Measurements from ENCODE around the gene NCAM2.
A peak's percentile ranks its signal among the peaks of the same experiment; 100 is the strongest.

Gene NCAM2

GRCh38 chr21:21079646-21080045 lies 81.4 kb downstream of the NCAM2 start:
- no peak for TF ChIP-seq JUND (IDR thresholded peaks at IDR 0.05; ENCODE audit: low read depth)

GRCh38 chr21:21084179-21084578 lies 86.0 kb downstream of the NCAM2 start:
- no peak for TF ChIP-seq JUND (IDR thresholded peaks at IDR 0.05; ENCODE audit: low read depth)
- DNase-seq (ENCODE audit: low read depth in 1 of 2, low spot score in 1 of 2) = no peak
- in situ Hi-C loops (cut with HindIII; ENCODE audit: low pct_unique_long_range_greater_than_20kb, low sequenced_read_pairs) = no loop called here

More at GRCh38 chr21:21079646-21080045, 81.4 kb downstream of the NCAM2 start:
- in situ Hi-C loops (cut with HindIII; ENCODE audit: low pct_unique_long_range_greater_than_20kb, low sequenced_read_pairs) = no loop called here
- DNase-seq (ENCODE audit: low read depth in 1 of 2, low spot score in 1 of 2) = no peak

- in situ Hi-C loops (cut with HindIII; ENCODE audit: low pct_unique_long_range_greater_than_20kb, low sequenced_read_pairs) = no loop called here
- no peak for TF ChIP-seq JUND (IDR thresholded peaks at IDR 0.05; ENCODE audit: low read depth)
- no peak for DNase-seq (ENCODE audit: low read depth in 1 of 2, low spot score in 1 of 2)
These were observed 87.0 kb downstream of the NCAM2 start for GRCh38 chr21:21085206-21085605.

DNA sequence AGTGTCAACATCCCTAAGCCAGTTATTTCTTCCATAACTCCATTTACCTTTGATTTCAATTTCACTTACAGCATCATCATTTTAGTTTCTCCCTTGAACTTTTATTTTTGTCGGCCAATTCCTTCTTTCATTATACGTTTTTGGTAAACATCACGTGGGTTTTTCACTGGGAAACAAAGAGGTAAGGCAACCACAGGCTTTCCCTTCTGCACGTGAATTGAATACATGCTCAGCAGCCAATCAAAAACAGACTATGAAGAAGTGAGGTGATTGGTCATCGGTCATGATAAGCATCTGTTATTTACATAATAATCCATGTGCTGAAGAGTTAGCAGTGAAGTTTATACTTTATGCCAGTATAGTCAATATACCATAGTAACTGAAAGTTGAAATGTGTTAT lies 98.7 kb downstream of the NCAM2 start:
- in situ Hi-C loops (cut with HindIII; ENCODE audit: low pct_unique_long_range_greater_than_20kb, low sequenced_read_pairs) = no loop called here
- no peak; the same call in 1 of the 2 replicates for TF ChIP-seq JUND (IDR thresholded peaks at IDR 0.05; ENCODE audit: low read depth)
- peak in 1 of 2 experiments; percentile 80 for DNase-seq (ENCODE audit: low read depth in 1 of 2, low spot score in 1 of 2)

- DNase-seq (ENCODE audit: low read depth in 1 of 2, low spot score in 1 of 2) = no peak
- no peak for TF ChIP-seq JUND (IDR thresholded peaks at IDR 0.05; ENCODE audit: low read depth)
- in situ Hi-C loops (cut with HindIII; ENCODE audit: low pct_unique_long_range_greater_than_20kb, low sequenced_read_pairs) = no loop called here
These were observed 99.3 kb downstream of the NCAM2 start for GRCh38 chr21:21097466-21097865.

DNA sequence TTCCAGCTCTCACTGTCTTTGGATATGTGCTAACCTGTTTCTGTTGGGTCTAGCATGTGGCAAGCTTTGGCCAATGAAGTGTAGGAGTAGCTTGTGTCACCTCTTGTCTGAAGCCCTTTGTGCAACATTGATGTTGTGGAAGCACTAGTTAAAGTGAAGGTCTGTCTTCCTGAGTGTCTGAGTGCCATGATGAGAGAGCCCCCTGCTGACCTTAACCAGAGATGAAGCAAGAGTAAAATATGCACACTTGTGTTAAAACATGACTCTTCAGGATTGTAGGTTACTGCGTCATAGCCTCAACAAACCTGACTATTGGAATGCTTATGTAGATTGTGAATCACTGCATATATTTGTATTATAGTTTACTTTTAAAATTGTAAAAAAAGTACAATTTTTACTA lies 103.7 kb downstream of the NCAM2 start:
- TF ChIP-seq JUND (IDR thresholded peaks at IDR 0.05; ENCODE audit: low read depth) = no peak
- in situ Hi-C loops (cut with HindIII; ENCODE audit: low pct_unique_long_range_greater_than_20kb, low sequenced_read_pairs) = no loop called here
- peak in 1 of 2 experiments; percentile 87 for DNase-seq (ENCODE audit: low read depth in 1 of 2, low spot score in 1 of 2)

DNA sequence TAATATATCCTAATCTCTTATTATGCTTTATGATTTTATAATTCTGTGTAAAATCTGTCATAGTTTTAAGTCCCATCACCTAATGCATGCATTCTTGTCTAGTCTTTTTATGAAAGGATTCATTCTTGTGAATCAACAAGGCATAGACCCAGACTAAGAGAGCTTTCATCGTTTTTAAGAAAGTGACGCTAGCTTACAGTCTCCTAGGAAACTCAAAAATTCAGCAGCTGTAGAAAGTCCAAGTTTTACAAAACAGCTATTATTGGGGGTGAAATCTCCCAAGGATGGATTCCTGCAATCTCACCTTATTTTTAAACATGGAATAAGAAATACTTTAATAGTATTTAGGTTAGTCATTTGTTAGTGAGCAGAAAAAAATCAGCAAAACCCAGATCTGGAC lies 104.7 kb downstream of the NCAM2 start:
- no peak for TF ChIP-seq JUND (IDR thresholded peaks at IDR 0.05; ENCODE audit: low read depth)
- DNase-seq (ENCODE audit: low read depth in 1 of 2, low spot score in 1 of 2) = no peak
- in situ Hi-C loops (cut with HindIII; ENCODE audit: low pct_unique_long_range_greater_than_20kb, low sequenced_read_pairs) = no loop called here

GRCh38 chr21:21103692-21104091 lies 105.5 kb downstream of the NCAM2 start:
- no peak for TF ChIP-seq JUND (IDR thresholded peaks at IDR 0.05; ENCODE audit: low read depth)
- no peak for DNase-seq (ENCODE audit: low read depth in 1 of 2, low spot score in 1 of 2)
- in situ Hi-C loops (cut with HindIII; ENCODE audit: low pct_unique_long_range_greater_than_20kb, low sequenced_read_pairs) = no loop called here

GRCh38 chr21:21109736-21110135 lies 111.5 kb downstream of the NCAM2 start:
- no peak for TF ChIP-seq JUND (IDR thresholded peaks at IDR 0.05; ENCODE audit: low read depth)
- in situ Hi-C loops (cut with HindIII; ENCODE audit: low pct_unique_long_range_greater_than_20kb, low sequenced_read_pairs) = no loop called here
- no peak for DNase-seq (ENCODE audit: low read depth in 1 of 2, low spot score in 1 of 2)

- no peak for DNase-seq (ENCODE audit: low read depth in 1 of 2, low spot score in 1 of 2)
- in situ Hi-C loops (cut with HindIII; ENCODE audit: low pct_unique_long_range_greater_than_20kb, low sequenced_read_pairs) = no loop called here
- TF ChIP-seq JUND (IDR thresholded peaks at IDR 0.05; ENCODE audit: low read depth) = no peak
These were observed 113.2 kb downstream of the NCAM2 start for GRCh38 chr21:21111309-21111920.

- no peak for DNase-seq (ENCODE audit: low read depth in 1 of 2, low spot score in 1 of 2)
- no peak for TF ChIP-seq JUND (IDR thresholded peaks at IDR 0.05; ENCODE audit: low read depth)
- in situ Hi-C loops (cut with HindIII; ENCODE audit: low pct_unique_long_range_greater_than_20kb, low sequenced_read_pairs) = no loop called here
These were observed 116.3 kb downstream of the NCAM2 start for GRCh38 chr21:21114461-21114860.

DNA sequence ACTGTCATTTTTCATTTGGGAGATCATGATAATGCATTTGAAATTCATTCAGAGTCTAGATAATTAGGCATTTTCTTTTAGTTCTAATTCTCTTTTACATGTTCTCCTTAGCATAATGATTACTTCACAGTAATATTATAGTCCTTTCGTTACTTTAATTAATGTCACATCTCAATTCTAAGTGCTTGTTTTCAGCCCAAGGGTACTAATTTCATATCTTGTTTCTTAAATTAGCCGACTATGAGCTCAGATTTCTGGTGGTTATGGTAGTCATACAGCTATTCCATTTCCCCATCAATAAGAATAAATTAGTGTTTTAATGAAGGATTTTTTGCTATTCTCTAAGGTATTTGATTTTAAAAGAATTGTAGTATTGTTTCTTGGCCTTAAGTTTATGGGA lies 120.9 kb downstream of the NCAM2 start:
- no peak for DNase-seq (ENCODE audit: low read depth in 1 of 2, low spot score in 1 of 2)
- in situ Hi-C loops (cut with HindIII; ENCODE audit: low pct_unique_long_range_greater_than_20kb, low sequenced_read_pairs) = no loop called here
- TF ChIP-seq JUND (IDR thresholded peaks at IDR 0.05; ENCODE audit: low read depth) = no peak

GRCh38 chr21:21122680-21123079 lies 124.5 kb downstream of the NCAM2 start:
- in situ Hi-C loops (cut with HindIII; ENCODE audit: low pct_unique_long_range_greater_than_20kb, low sequenced_read_pairs) = no loop called here

DNA sequence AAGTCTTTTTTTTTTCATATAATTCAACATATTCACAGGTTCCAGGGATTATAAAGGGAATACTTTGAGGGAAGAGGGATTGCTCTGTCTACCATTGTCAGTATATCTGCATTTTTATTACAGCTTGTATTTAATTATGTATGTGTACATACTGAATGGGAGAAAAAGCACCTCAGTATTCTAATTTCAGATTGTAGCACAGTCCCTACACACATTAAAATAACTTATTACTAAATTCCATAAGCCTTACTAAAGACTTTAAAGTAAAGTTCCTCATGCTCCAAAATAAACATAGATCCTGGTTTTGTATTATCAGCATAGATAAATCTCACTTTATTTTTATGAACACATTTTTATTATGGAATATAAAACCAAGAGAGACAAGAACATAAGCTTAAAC lies 134.2 kb downstream of the NCAM2 start:
- DNase-seq (ENCODE audit: low read depth in 1 of 2, low spot score in 1 of 2) = no peak
- TF ChIP-seq JUND (IDR thresholded peaks at IDR 0.05; ENCODE audit: low read depth) = no peak
- in situ Hi-C loops (cut with HindIII; ENCODE audit: low pct_unique_long_range_greater_than_20kb, low sequenced_read_pairs) = no loop called here

More at GRCh38 chr21:21122680-21123079, 124.5 kb downstream of the NCAM2 start:
- TF ChIP-seq JUND (IDR thresholded peaks at IDR 0.05; ENCODE audit: low read depth) = no peak
- peak in 1 of 2 experiments; percentile 28 for DNase-seq (ENCODE audit: low read depth in 1 of 2, low spot score in 1 of 2)
